ENCODE results near the gene HTT.

- TF ChIP-seq CTCF (IDR thresholded peaks at IDR 0.05; ENCODE audit: low read depth, low read length, poor library complexity, severe bottlenecking) (no peak), EZH2phosphoT487 (IDR thresholded peaks at IDR 0.05; ENCODE audit: borderline replicate concordance, low read length) (no peak)
Observed at GRCh38 chr4:3237266-3237665, 162.8 kb downstream of the HTT start.
